ENCODE data around the gene MRPL47. TPM values are rescaled to one million over a fixed set of nuclear protein-coding genes. Genes with fewer than 3 reads are reported as not detected.

Gene MRPL47
- total RNA-seq, 2 experiments from 2014 or later, result 69.4 to 70.4 TPM

- Mint-ChIP-seq H3K36me3 (no peaks in the 10 kb centered on the region), H3K9me3 (no peaks in the 10 kb centered on the region), H3K27me3 (no peaks in the 10 kb centered on the region), H3K4me1 (no peaks in the 10 kb centered on the region), H3K4me3 (no peak overlapping the region), H3K27ac (no peak overlapping the region)
- DNase-seq, result no peak
Observed at GRCh38 chr3:179551349-179552105, 52.9 kb downstream of the MRPL47 start.

GRCh38 chr3:179546814-179547241, 57.6 kb downstream of the MRPL47 start:
- H3K4me3 Mint-ChIP-seq, result no peak overlapping the region
- no peaks in the 10 kb centered on the region for H3K36me3 Mint-ChIP-seq
- H3K27me3 Mint-ChIP-seq, result peaks cover 4% of the 10 kb centered on the region
- no peak for DNase-seq
- H3K27ac Mint-ChIP-seq, result no peak overlapping the region
- H3K4me1 Mint-ChIP-seq, result no peaks in the 10 kb centered on the region
- no peaks in the 10 kb centered on the region for H3K9me3 Mint-ChIP-seq

- DNase-seq, result no peak
Observed at GRCh38 chr3:179544981-179545645, 59.3 kb downstream of the MRPL47 start.

GRCh38 chr3:179542375-179542774, 62.1 kb downstream of the MRPL47 start:
- H3K27ac Mint-ChIP-seq, result no peak overlapping the region
- H3K4me3 Mint-ChIP-seq, result no peak overlapping the region
- no peaks in the 10 kb centered on the region for H3K36me3 Mint-ChIP-seq
- H3K9me3 Mint-ChIP-seq, result no peaks in the 10 kb centered on the region
- no peak for DNase-seq
- H3K4me1 Mint-ChIP-seq, result no peaks in the 10 kb centered on the region
- H3K27me3 Mint-ChIP-seq, result peaks cover 4% of the 10 kb centered on the region

More at GRCh38 chr3:179544981-179545645, 59.3 kb downstream of the MRPL47 start:
- no peaks in the 10 kb centered on the region for H3K4me1 Mint-ChIP-seq
- peaks cover 4% of the 10 kb centered on the region for H3K27me3 Mint-ChIP-seq
- no peaks in the 10 kb centered on the region for H3K9me3 Mint-ChIP-seq
- no peaks in the 10 kb centered on the region for H3K36me3 Mint-ChIP-seq
- H3K27ac Mint-ChIP-seq, result no peak overlapping the region
- H3K4me3 Mint-ChIP-seq, result no peak overlapping the region

GRCh38 chr3:179541596-179541995, 62.8 kb downstream of the MRPL47 start:
- Mint-ChIP-seq H3K36me3 (no peaks in the 10 kb centered on the region), H3K27me3 (peaks cover 4% of the 10 kb centered on the region), H3K27ac (no peak overlapping the region), H3K9me3 (no peaks in the 10 kb centered on the region), H3K4me1 (no peaks in the 10 kb centered on the region), H3K4me3 (no peak overlapping the region)
- no peak for DNase-seq

- Mint-ChIP-seq H3K9me3 (no peaks in the 10 kb centered on the region), H3K27me3 (peaks cover 4% of the 10 kb centered on the region), H3K4me3 (no peak overlapping the region), H3K36me3 (no peaks in the 10 kb centered on the region), H3K4me1 (no peaks in the 10 kb centered on the region), H3K27ac (no peak overlapping the region)
- DNase-seq, result no peak
Observed at GRCh38 chr3:179541094-179541493, 63.3 kb downstream of the MRPL47 start.

Other genes starting within 250 kb of the MRPL47 start
- 1 to 10 TPM; 2.9 to 4.0 TPM for gene GNB4, start 153.2 kb downstream of the MRPL47 start, total RNA-seq
- gene ACTL6A, start 41.7 kb downstream of the MRPL47 start, total RNA-seq, result 10 to 100 TPM; 94.2 to 95.7 TPM
- gene NDUFB5, start 156 bp upstream of the MRPL47 start, total RNA-seq, result 100 to 1,000 TPM; 106 to 111 TPM
- 10 to 100 TPM; 11.6 to 11.9 TPM for gene USP13, start 48.4 kb upstream of the MRPL47 start, total RNA-seq